GM12864 (cell line): ENCODE data around the gene GID4.

Experiments
- DNase-seq: peaks from one replicate; pipeline ENCODE4 v3.0.0-alpha.2; 2011; ENCODE audit warnings: low read depth
- H3K4me3 ChIP-seq: 2 replicates; pipeline ENCODE4 v1.5.1; 2011; ENCODE audit warnings: mild to moderate bottlenecking, low read depth, low read length, control low read depth
- TF ChIP-seq, protein P1 (sequence below): IDR thresholded peaks from 2 replicates; pipeline ENCODE4 v1.5.1; 2011; ENCODE audit warnings: low read depth, mild to moderate bottlenecking, moderate library complexity, low read length, control low read depth, inconsistent platforms; ENCODE audit errors: missing control alignments

GID4 gene

DNA sequence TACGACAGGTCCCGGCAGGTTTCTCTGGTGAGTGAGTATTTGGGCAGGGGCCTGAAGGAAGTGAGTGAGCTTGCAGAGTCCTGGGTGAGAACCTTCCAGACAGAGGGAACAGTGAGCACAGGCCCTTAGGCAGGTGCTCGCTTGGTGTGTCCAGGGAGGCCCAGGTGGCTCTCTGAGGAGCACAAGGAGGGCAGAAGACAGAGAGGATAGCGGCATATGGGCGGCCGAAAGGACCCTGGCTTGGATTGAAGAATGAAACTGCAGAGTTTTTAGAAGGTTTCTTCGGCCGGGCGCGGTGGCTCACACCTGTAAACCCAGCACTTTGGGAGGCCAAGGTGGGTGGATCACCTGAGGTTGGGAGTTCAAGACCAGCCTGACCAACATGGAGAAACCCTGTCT, 55.2 kb downstream of the GID4 start:
- no peak overlapping the region for H3K4me3 ChIP-seq
- TF ChIP-seq, protein P1, sequence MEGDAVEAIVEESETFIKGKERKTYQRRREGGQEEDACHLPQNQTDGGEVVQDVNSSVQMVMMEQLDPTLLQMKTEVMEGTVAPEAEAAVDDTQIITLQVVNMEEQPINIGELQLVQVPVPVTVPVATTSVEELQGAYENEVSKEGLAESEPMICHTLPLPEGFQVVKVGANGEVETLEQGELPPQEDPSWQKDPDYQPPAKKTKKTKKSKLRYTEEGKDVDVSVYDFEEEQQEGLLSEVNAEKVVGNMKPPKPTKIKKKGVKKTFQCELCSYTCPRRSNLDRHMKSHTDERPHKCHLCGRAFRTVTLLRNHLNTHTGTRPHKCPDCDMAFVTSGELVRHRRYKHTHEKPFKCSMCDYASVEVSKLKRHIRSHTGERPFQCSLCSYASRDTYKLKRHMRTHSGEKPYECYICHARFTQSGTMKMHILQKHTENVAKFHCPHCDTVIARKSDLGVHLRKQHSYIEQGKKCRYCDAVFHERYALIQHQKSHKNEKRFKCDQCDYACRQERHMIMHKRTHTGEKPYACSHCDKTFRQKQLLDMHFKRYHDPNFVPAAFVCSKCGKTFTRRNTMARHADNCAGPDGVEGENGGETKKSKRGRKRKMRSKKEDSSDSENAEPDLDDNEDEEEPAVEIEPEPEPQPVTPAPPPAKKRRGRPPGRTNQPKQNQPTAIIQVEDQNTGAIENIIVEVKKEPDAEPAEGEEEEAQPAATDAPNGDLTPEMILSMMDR, result no peak
- no peak for DNase-seq

DNA sequence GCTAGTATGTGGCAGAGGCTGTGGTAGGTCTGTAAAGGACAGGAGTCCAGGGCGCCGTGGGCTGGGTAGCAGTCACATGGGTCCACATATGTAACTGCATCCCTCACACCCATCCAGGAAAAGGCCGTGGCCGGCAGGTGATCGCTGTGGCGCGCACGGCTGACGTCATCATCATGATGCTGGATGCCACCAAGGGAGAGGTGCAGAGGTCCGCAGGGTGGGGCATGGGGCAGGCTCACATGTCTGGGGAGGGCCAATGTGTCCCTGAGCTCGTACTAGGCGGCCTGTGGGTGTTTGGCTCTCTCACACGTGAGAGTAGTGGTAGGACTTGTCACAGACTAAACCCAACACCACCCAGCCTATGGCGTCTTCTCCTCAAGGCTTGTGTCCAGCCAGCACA, 60.3 kb downstream of the GID4 start:
- no peak for DNase-seq
- TF ChIP-seq, protein P1, result no peak
- no peak overlapping the region for H3K4me3 ChIP-seq

DNA sequence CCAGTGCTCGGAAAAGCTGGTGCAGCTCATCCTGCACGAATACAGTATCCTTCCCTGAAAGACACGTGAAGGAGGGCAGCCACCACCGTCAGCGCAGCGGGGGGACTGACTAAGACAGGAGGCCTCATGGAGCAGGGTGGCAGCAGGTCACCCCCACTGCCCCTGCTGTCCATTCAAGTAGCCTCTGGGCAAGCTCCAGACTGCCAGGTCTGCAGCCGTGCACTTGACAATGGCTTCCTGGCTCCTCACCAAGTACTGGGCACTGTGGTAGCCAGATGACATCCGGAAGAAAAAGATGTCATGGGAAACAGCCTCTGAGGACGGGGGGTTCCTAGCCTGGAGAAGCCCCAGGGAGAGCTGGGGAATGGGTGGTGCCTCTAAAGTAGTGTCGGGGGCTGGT, 61.4 kb downstream of the GID4 start:
- TF ChIP-seq, protein P1, result no peak
- no peak overlapping the region for H3K4me3 ChIP-seq
- no peak for DNase-seq

DNA sequence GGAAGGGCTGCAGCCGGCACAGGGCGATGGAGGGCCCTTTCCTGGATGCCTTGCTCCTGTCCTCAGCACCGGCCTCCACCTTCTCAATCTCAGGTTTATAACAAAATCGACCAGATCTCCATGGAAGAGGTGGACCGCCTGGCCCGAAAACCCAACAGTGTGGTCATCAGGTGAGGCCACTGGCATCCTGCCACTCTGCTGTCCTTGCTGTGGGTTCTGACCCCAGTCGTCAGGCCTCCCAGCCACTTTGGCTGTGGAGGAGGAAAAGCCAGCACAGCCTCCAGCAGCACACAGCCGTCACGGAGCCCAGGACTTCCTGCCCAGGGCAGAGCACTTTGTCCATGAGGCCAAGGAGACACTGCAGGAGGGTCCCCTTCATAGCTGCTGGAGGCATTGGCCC, 62.6 kb downstream of the GID4 start:
- DNase-seq, result no peak
- TF ChIP-seq, protein P1, result no peak
- H3K4me3 ChIP-seq, result no peak overlapping the region

DNA sequence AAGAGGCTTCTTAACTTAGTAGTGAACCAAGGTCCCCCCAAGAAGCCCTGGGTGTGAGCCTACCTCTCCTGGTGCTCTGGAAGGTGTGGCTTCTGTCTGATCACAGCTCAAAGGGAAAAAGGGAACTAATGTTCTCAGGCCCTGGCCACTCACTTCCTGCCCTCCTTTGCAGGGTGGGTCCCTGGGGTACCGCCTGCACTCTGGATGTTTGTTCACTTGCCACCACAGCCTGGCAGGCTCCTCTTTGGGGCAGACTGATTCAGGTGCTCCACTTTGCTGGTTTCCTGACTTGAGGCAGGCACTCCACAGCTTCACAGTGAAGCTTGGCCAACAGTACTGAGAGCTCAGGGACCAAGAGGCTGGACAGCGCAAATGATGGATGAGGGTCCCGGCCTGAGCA, 63.4 kb downstream of the GID4 start:
- no peak for DNase-seq
- H3K4me3 ChIP-seq, result no peak overlapping the region
- TF ChIP-seq, protein P1, result no peak

DNA sequence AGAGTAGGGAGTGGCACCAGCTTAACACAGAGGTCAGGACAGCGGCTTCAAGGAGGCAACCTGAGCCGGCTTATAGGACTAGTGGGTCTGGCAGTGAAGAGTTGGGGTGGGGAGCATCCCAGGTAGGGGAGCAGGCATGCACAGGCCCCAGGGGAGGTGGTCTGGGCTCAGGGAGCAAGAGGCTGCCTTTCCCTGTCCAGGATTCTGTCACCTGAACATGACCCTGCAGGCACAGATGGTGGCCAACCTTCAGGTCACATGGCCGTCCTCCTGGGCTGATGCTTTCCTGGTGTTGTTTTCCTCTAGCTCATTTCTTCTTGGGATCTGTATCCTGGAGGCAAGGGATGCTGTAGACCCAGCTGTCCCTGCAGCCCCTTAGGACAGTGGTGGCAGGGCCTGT, 65.8 kb downstream of the GID4 start:
- TF ChIP-seq, protein P1, result no peak
- no peak for DNase-seq
- no peak overlapping the region for H3K4me3 ChIP-seq

DNA sequence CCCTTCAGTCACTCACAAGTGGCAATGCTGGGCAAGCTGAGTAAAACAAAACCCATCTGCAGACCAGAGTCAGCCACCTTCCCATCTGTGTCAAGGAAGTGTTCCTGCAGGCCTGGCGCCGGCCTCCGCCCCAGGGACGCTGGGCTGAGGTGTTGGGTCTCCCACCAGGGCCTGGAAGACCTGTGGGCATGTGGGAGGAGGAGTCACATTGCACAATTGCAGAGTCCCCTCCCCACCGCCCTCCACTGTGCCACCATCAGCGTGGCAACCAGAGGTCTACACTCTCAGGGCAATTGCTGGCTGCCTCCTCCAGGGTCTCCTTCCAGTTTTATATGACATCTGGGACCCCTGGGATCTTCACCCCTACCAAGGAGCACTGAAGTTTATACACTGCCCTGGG, 66.4 kb downstream of the GID4 start:
- DNase-seq, result no peak
- no peak overlapping the region for H3K4me3 ChIP-seq
- TF ChIP-seq, protein P1, result no peak
